ENCODE results near the gene TXNL4A. TPM values are rescaled to one million over a fixed set of nuclear protein-coding genes. Genes with fewer than 3 reads are reported as not detected.

Gene TXNL4A
- total RNA-seq, 1 donor, result 29.9 TPM

- H3K9me3 ChIP-seq (ENCODE audit: low read depth, low read length), result no peaks in the 10 kb centered on the region
Measured at GRCh38 chr18:79950515-79951341, 37.6 kb downstream of the TXNL4A start.

DNA sequence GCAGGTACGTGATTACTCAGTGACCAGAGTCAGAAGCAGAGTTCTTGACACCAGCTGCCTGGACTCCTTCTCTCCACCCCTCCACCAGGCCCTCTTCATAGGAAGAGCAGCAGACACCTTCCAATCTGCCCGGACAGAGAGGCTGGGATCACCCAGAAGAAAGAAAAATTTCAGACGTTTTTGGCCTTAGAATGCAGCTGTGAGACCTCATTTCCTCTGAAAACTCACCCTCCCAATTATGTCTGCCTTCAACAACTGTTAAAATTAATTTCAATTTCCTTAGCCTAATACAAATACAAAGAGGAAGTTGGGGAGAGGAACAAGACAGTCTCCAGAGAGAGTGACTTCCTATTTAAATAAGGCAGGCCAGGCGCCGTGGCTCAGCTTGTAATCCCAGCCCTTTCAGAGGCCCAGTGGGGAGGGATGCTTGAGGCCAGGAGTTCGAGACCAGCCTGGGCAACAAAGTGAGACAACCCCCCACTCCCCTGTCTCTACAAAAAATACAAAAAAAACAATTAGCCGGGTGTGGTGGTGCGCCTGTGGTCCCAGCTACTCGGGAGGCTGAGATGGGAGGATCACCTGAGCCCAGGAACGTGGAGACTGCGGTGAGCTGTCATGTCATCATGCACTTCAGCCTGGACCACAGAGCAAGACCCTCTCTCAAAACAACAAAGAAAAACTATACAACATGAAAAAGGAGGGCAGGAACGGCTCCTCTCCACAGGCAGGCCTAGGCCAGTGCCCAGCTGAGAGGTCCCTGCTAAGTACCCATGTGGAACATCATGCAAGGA, 38.5 kb downstream of the TXNL4A start:
- peak overlapping the region; percentile 55 for H3K4me3 ChIP-seq (ENCODE audit: low read length)
- no peaks in the 10 kb centered on the region for H3K9me3 ChIP-seq (ENCODE audit: low read depth, low read length)
- H3K4me1 ChIP-seq (ENCODE audit: insufficient read depth, low read length), result peaks cover 37% of the 10 kb centered on the region
- no peaks in the 10 kb centered on the region for H3K27me3 ChIP-seq (ENCODE audit: insufficient read depth, low read length)

More at GRCh38 chr18:79950515-79951341, 37.6 kb downstream of the TXNL4A start:
- peaks cover 37% of the 10 kb centered on the region for H3K4me1 ChIP-seq (ENCODE audit: insufficient read depth, low read length)
- H3K27me3 ChIP-seq (ENCODE audit: insufficient read depth, low read length), result no peaks in the 10 kb centered on the region
- peak overlapping the region; percentile 55 for H3K4me3 ChIP-seq (ENCODE audit: low read length)

- no peaks in the 10 kb centered on the region for H3K27me3 ChIP-seq (ENCODE audit: insufficient read depth, low read length)
- H3K4me1 ChIP-seq (ENCODE audit: insufficient read depth, low read length), result peaks cover 38% of the 10 kb centered on the region
- no peak overlapping the region for H3K4me3 ChIP-seq (ENCODE audit: low read length)
- H3K9me3 ChIP-seq (ENCODE audit: low read depth, low read length), result no peaks in the 10 kb centered on the region
Measured at GRCh38 chr18:79948719-79949411, 39.5 kb downstream of the TXNL4A start.

DNA sequence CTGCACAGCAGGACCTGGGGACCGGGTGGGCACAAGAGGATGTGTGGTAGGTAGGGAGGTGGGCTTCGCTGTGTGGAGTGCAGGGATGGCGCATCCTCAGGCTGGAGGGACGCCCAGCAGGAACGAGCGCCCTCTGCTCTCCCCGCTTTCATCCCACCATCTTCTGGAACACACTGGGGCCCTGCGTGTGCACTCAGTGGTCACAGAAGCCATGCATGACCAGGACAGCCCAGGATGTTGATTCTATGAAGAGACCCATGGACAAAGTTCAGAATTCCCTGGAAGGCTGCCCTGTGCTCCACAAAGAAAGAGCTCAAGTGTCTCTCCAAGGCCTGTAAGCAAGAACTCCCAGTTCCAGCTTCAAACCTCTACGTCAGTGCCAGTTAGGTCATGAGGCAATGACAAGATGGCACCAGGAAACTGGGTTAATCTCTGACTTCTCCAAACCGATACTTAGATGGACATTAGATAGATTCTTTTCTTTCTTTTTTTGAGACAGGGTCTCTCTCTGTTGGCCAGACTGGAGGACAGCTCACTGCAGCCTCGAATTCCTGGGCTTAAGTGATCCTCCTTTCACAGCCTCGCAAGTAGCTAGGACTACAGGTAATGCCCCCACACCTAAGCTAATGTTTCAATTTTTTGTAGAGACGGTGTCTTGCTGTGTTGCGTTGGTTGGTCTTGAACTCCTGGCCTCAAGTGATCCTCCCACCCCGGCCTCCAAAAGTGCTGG, 40.3 kb downstream of the TXNL4A start:
- Histone ChIP-seq H3K4me3 (ENCODE audit: low read length) (no peak overlapping the region), H3K27me3 (ENCODE audit: insufficient read depth, low read length) (no peaks in the 10 kb centered on the region), H3K9me3 (ENCODE audit: low read depth, low read length) (no peaks in the 10 kb centered on the region), H3K4me1 (ENCODE audit: insufficient read depth, low read length) (peaks cover 40% of the 10 kb centered on the region)

- no peaks in the 10 kb centered on the region for H3K27me3 ChIP-seq (ENCODE audit: insufficient read depth, low read length)
- no peak overlapping the region for H3K4me3 ChIP-seq (ENCODE audit: low read length)
- H3K9me3 ChIP-seq (ENCODE audit: low read depth, low read length), result no peaks in the 10 kb centered on the region
- H3K4me1 ChIP-seq (ENCODE audit: insufficient read depth, low read length), result peaks cover 39% of the 10 kb centered on the region
Measured at GRCh38 chr18:79947054-79947755, 41.2 kb downstream of the TXNL4A start.

GRCh38 chr18:79945118-79946042, 43.0 kb downstream of the TXNL4A start:
- H3K4me3 ChIP-seq (ENCODE audit: low read length), result no peak overlapping the region
- H3K9me3 ChIP-seq (ENCODE audit: low read depth, low read length), result no peaks in the 10 kb centered on the region
- H3K4me1 ChIP-seq (ENCODE audit: insufficient read depth, low read length), result peaks cover 30% of the 10 kb centered on the region
- H3K27me3 ChIP-seq (ENCODE audit: insufficient read depth, low read length), result no peaks in the 10 kb centered on the region

DNA sequence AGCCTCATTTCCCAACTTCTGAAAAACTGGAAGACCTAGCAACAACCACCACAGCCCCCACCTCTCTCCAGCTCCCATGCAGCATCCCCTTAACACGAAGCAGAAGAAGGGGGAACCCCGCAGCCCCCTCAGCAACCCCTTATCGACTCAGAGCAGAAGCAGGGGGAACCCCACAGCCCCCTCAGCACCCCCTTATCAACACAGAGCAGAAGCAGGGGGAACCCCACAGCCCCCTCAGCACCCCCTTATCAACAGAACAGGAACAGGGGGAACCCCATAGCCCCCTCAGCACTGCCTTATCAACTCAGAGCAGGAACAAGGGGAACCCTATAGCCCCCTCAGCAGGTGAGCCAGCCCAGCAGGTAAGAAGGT, 43.6 kb downstream of the TXNL4A start:
- Histone ChIP-seq H3K4me3 (ENCODE audit: low read length) (no peak overlapping the region), H3K9me3 (ENCODE audit: low read depth, low read length) (no peaks in the 10 kb centered on the region), H3K4me1 (ENCODE audit: insufficient read depth, low read length) (peaks cover 24% of the 10 kb centered on the region)

GRCh38 chr18:79944126-79944731, 44.1 kb downstream of the TXNL4A start:
- H3K9me3 ChIP-seq (ENCODE audit: low read depth, low read length), result no peaks in the 10 kb centered on the region

More for the DNA sequence above, 43.6 kb downstream of the TXNL4A start:
- H3K27me3 ChIP-seq (ENCODE audit: insufficient read depth, low read length), result no peaks in the 10 kb centered on the region

DNA sequence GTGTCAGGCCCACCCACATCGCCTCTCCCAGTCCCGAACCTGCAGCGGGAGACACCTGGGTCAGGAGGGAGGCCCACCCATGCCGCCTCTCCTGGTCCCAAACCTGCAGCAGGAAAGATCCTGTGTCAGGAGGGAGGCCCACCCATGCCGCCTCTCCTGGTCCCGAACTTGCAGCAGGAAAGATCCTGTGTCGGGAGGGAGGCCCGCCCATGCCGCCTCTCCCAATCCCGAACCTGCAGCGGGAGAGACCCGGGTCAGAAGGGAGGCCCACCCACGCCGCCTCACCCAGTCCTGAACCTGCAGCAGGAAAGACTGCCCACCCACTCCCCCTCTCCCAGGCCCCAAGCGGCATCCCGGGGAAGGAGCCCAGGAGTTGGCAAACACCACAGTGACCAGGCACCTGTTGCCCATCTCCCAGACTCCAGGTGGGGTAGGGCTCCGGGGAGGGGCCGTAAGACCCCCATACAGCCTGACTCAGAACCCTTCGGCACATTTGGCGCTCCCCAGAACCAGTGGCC, 44.7 kb downstream of the TXNL4A start:
- Histone ChIP-seq H3K4me3 (ENCODE audit: low read length) (no peak overlapping the region), H3K9me3 (ENCODE audit: low read depth, low read length) (no peaks in the 10 kb centered on the region), H3K4me1 (ENCODE audit: insufficient read depth, low read length) (peaks cover 13% of the 10 kb centered on the region), H3K27me3 (ENCODE audit: insufficient read depth, low read length) (no peaks in the 10 kb centered on the region)

More at GRCh38 chr18:79944126-79944731, 44.1 kb downstream of the TXNL4A start:
- Histone ChIP-seq H3K27me3 (ENCODE audit: insufficient read depth, low read length) (no peaks in the 10 kb centered on the region), H3K4me1 (ENCODE audit: insufficient read depth, low read length) (peaks cover 19% of the 10 kb centered on the region), H3K4me3 (ENCODE audit: low read length) (no peak overlapping the region)

DNA sequence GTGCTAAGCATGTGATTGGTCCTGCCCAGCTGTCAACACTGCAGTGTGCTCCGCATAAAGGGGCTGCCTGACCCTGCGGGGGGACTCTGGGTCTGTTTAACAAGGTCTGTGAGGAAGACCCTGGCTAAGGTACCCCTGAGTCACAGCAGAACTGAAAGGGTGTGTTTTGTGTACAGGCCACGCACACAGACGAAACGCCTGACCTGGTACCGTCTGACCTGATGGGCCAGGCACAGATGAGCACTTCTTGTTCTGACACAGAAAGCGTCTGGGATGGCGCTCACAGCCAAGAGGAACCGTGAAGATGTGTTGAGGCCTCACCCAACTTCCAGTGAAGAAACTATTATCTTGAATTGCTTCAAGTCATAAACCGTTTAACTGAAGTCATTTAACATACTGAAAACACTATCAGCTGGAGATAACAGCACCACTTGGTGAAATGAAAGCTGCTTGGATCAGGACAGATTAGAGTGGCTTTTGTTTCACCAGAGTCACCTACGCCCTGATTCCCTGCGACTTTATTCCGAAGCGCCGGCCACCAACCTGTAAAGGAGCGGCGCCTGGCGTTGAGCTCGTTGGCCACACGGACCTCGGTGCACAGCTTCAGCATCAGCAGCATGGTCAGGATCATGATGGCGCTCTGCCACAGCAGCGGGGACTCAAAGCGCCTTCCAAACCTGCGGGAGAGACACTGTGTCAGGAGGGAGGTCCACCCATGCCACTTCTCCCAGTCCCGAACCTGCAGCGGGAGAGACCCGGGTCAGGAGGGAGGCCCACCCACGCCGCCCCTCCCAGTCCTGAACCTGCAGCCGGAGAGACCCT, 45.4 kb downstream of the TXNL4A start:
- Histone ChIP-seq H3K4me3 (ENCODE audit: low read length) (no peak overlapping the region), H3K4me1 (ENCODE audit: insufficient read depth, low read length) (peaks cover 7% of the 10 kb centered on the region), H3K27me3 (ENCODE audit: insufficient read depth, low read length) (no peaks in the 10 kb centered on the region), H3K9me3 (ENCODE audit: low read depth, low read length) (no peaks in the 10 kb centered on the region)

DNA sequence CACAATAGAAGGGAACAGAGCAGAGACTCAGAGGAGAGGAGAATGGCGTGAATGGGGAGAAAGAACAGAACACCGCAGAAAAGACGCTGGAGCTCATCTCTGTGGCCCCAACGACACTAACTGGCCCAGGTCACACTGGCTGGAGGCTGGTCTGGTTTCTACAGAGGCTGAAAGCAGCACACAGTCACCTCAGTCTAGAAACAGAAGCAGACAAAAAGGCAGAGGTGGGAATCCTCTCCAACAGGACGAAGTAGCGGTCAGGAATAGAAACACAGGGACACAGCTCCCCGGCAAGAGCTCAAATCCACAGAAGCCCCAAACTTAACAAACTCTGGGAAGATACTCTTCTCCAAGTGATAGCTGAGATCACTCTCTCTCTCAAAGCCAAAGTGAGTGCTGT, 46.2 kb downstream of the TXNL4A start:
- H3K27me3 ChIP-seq (ENCODE audit: insufficient read depth, low read length), result no peaks in the 10 kb centered on the region

DNA sequence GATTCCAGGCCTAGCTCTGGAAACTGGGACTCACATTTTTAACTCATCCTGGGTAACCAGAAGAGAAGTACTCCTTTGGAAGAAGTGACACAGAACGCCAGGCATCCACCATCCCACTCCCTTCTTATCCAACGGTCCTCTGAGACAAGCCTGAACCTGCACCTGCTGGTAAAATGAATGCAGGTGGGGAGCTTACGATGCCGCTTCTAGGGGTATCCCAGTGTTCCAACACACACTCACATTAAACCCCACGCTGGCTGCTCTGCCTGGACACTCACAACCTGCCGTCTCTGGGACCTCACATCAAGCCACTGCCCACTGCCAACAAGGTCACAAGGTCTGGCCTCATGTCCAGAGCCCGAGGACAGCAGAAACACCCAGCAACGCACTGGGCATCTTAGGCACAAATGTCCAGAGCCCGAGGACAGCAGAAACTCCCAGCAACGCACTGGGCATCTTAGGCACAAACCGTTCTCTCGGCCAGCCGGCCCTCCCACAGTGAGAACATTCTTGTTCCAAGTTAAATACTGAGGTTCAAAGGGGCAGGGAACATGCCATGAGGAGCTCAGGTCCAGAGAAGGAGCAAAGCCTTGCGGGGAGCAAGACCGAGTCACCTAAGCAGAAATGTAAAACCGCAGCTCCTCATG, 46.8 kb downstream of the TXNL4A start:
- H3K27me3 ChIP-seq (ENCODE audit: insufficient read depth, low read length), result no peaks in the 10 kb centered on the region
- H3K4me1 ChIP-seq (ENCODE audit: insufficient read depth, low read length), result peaks cover 4% of the 10 kb centered on the region
- no peak overlapping the region for H3K4me3 ChIP-seq (ENCODE audit: low read length)
- H3K9me3 ChIP-seq (ENCODE audit: low read depth, low read length), result no peaks in the 10 kb centered on the region

More for the DNA sequence above, 46.2 kb downstream of the TXNL4A start:
- no peaks in the 10 kb centered on the region for H3K9me3 ChIP-seq (ENCODE audit: low read depth, low read length)
- H3K4me3 ChIP-seq (ENCODE audit: low read length), result no peak overlapping the region
- H3K4me1 ChIP-seq (ENCODE audit: insufficient read depth, low read length), result peaks cover 4% of the 10 kb centered on the region

All from mononuclear cell (primary cell).